GM19035 (cell line): ENCODE data around the gene EXD2.
"Not testable (repeated sequence)": the region's sequence is repeated elsewhere in the genome, so short reads cannot be mapped to it uniquely, and the experiment has no call there.

Experiments used
- ATAC-seq: cut with Tn5 transposase; IDR thresholded peaks from one replicate; pipeline ENCODE4 v1.9.1; 2021; ENCODE audit not compliant: unreplicated experiment

Gene EXD2, protein sequence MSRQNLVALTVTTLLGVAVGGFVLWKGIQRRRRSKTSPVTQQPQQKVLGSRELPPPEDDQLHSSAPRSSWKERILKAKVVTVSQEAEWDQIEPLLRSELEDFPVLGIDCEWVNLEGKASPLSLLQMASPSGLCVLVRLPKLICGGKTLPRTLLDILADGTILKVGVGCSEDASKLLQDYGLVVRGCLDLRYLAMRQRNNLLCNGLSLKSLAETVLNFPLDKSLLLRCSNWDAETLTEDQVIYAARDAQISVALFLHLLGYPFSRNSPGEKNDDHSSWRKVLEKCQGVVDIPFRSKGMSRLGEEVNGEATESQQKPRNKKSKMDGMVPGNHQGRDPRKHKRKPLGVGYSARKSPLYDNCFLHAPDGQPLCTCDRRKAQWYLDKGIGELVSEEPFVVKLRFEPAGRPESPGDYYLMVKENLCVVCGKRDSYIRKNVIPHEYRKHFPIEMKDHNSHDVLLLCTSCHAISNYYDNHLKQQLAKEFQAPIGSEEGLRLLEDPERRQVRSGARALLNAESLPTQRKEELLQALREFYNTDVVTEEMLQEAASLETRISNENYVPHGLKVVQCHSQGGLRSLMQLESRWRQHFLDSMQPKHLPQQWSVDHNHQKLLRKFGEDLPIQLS

DNA sequence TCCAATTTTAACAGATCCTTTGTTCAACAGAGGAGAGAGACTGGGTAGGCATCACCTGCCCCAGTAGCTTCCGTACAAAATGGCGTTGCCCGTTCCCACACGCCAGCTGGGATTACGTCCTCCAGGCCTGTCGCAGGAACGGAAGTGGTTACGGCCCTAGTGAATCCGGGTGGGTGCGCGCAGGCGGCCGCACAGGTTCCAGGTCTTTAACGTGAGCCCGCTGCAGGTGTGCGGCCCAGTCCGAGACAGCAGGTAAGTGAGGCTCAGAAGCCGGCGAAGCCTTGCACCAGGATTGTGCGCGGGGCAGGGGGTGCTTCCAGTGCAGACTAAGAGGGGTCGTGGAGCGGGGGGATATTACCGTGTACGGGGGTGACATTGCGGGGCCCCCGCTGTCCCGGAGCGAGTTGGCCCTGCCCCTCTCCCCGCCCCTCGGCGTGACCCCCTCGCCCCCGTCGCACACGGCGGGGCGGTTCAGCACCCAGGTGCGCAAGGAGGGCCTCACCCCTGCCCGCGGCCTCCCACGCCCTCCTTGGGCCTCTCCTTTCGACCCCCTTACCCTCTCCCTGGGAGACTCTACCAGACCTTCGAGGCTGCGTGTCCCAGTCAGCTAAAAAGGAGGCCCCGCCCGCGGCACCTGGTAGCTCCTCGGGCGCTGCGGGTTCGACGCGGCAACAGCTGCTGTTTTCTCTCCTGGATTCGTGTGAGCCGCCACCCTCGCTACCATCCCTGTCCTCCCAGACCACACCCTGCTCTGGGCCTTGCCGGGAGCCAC, at the start of gene EXD2:
Gene EXD2, plus strand, starts transcription at position 159 of the 772 bp plus-strand sequence. CDS start 17,973 bp downstream, outside the sequence.
- peak; percentile 83 for ATAC-seq

- ATAC-seq, result no peak
Measured at GRCh38 chr14:69141550-69141949, 49.7 kb upstream of the EXD2 start.

DNA sequence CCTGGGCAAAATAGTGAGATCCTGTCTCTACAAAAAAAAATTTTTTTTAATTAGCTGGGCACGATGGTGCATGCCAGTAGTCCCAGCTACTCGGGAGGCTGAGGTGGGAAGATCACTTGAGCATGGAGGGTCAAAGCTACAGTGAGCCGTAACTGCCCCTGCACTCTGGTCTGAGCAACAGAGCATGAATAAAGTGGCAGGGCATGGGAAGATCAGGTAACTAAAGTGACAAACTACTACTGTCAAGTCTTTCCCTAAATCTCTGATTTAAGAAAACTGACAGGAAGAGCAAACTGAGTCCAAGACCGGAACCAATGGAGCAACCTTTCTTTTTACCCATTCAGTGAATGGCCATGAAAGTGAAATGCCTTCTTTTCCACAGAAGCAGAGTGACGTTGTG, 49.2 kb upstream of the EXD2 start:
- ATAC-seq, result no peak

- ATAC-seq, result no peak
Measured at GRCh38 chr14:69149461-69150244, 41.6 kb upstream of the EXD2 start.

DNA sequence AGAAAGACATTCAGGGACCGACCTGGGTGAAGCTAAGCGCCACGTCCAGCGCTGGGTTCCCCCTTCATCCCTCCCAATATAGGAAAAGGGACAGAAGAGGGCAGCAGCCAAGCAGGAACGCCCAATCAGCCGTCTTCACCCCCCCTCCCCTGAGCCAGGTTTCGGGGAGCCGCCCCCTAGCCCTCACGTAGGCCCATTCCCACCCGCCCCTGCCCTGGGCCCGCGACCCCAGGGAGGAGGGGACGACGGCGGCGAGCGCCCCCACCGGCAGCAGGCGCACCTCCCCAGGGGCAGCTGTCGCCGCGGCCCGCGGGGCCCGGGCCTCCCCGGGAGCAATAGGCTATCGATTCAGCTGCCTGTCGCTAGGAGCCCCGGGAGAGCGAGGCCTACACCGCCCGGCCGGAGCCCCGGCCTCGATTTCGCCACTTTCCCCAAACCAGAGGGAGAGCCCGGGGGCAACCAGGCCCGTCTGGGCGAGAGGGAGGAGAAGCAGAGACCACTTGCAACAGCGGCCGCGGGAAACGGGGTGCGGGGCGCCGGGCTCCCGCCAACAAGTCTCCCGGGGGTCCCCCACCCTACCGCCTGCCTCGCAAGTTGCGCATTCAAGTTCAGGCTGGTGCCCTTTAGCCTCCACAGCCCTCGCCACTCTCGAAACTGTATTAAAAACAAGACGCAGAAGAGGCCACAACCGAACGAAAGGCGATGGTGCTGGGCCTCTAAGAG, 39.7 kb upstream of the EXD2 start:
- peak; percentile 52 for ATAC-seq

DNA sequence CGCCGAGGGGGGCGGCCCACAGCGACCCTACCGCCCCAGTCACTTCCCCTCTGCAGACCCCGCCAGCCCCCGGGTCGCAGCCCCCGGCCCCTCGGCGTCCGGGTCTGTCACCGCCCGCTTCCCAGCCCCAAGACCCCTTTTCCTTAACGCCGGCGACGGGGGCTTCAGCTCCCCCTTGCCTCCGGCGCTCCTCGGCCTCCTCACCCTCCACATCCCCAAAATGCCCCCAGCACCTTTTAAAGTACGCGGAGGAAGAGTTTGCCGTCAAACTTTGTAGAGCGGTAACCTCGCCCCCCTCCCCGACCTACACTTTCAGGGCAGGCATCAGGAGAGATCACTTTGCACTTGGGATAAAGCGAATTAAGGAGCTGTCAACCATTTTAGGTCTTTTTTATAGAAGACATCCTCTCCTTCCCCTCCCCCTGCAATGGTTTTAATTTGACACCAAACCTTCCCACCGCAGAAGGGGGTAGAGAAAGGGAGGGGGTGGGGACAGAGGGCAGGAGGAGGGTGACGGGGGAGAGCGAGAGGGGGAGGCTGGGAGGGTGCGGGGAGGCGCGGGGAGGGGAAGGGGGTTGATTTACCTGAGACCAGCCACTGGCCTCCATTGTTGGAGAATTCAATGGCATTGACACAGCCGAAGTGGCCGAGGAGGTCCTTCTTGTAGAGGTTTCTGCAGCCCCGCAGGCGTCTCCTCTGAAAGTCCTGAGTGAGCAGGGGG, 39.0 kb upstream of the EXD2 start:
- peak; percentile 4 for ATAC-seq

DNA sequence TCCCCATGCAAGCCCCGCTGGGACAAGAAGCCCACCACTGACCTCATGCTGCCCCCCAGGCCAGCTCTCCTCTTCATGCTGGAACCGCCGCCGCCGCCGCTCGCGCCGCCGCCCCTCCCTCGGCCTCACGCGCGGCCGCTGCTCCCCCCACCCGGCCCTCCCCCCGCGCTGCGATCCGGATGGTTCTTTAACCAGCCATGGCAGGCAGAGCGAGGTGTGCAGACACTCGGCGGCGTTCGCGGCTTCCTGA, 38.5 kb upstream of the EXD2 start, which contains the start of gene DCAF5:
Gene DCAF5, minus strand, starts transcription at position 218 of the 250 bp plus-strand sequence. Its CDS starts 141 bp downstream, at position 77.
- ATAC-seq, result no peak

- peak; percentile 87 for ATAC-seq
Measured at GRCh38 chr14:69153152-69153872, 38.0 kb upstream of the EXD2 start.

- no peak for ATAC-seq
Measured at GRCh38 chr14:69153873-69154270, 37.4 kb upstream of the EXD2 start.

GRCh38 chr14:69154779-69155178, 36.5 kb upstream of the EXD2 start:
- no peak for ATAC-seq

DNA sequence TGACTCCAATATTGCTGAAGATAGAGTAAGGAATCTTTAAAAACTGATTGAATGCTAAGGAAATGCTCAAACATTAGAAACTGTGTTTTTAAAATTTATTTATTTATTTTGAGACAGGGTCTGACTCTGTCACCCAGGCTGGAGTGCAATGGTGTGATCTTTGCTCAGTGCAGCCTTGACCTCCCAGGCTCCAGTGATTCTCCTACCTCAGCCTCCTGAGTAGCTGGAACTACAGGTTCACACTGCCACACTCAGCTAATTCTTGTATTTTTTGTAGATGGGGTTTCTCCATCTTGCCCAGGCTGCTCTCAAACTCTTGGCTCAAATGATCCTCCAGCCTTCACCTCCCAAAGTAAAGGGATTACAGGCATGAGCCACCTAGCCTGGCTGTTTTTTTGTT, 35.1 kb upstream of the EXD2 start:
- no peak for ATAC-seq

DNA sequence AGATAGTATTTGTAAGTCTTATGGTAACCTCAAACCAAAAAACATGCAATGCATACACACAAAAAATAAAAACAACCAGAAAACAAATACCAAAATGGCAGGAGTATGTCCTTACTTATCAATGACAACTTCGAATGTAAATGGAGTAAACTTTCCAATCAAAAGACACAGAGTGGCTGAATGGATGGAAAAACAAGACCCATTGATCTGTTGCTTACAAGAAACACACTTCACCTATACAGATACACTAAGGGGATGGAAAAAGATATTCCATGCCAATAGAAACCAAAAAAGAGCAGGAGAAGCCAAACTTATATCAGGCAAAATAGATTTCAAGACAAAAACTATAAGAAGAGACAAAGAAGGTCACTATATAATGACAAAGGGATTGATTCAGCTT, 29.7 kb upstream of the EXD2 start:
- no peak for ATAC-seq

- ATAC-seq, result not testable (repeated sequence)
Measured at GRCh38 chr14:69165787-69166186, 25.5 kb upstream of the EXD2 start.

GRCh38 chr14:69170839-69171238, 20.5 kb upstream of the EXD2 start:
- no peak for ATAC-seq

DNA sequence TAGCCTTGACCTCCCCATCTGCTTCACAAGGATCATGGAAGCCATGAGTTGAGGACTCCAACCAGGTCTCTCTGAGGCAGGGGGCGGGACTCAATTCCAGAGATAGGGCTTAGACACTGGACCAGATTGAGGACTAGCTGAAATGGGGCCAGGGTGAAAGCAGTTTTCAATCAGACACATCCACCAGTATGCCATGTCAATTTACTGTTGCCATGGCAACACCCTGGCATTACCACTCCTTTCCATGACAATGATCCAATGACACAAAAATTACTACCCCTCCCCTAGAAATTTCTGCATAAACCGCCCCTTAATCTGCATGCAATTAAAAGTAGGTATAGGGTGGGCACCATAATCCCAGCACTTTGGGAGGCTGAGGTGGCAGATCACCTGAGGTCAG, 19.7 kb upstream of the EXD2 start:
- no peak for ATAC-seq

DNA sequence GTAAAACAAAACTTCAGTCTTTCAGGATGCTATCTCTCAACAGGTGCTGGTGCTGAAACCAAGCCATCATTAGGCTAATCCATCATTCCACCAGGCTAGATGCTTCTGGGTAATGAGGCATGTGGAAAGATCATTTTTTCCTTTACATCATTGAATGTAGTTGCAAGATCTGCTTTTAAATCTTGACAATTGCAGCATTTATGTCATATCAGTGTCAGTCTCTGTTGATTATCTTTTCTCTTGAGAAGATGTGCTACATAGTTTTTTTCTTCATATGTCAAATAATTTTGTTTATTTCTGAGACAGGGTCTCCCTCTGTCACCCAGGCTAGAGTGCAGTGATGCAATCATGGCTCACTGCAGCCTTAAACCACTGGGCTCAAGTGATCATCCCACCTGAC, 16.2 kb upstream of the EXD2 start:
- no peak for ATAC-seq

DNA sequence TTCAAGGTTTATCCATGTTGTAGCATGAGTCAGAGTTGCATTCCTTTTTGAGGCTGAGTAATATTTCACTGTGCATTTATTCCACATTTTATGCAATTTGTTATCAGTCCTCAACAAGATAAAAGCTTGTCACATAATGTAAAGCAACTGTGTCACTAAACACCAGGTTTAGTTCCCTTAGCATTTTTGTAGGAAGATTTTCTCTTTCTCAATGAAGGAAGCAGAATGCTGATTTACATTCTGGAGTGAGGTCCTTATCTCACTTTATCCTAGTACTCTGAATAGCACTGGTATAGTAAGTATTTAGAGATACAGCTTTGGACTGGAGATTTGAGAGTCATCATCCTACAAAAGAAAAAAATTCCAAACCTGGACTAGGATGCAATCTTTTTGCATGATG, 9.8 kb upstream of the EXD2 start:
- ATAC-seq, result no peak

- not testable (repeated sequence) for ATAC-seq
Measured at GRCh38 chr14:69182580-69182979, 8.7 kb upstream of the EXD2 start.

GRCh38 chr14:69183735-69184134, 7.6 kb upstream of the EXD2 start:
- ATAC-seq, result no peak
